Osteoblast (primary cell): ENCODE data around the gene DEAF1. TPM values are rescaled to one million over a fixed set of nuclear protein-coding genes. Genes with fewer than 3 reads are reported as not detected.

ENCODE experiments used
- DNase-seq: peaks from one replicate; pipeline ENCODE4 v3.0.0; 2011; ENCODE audit warnings: low spot score, mixed read lengths; ENCODE audit not compliant: insufficient read length; ENCODE audit errors: missing footprints
- H2AFZ ChIP-seq: 2 replicates; pipeline ENCODE4 v1.6.0; 2011; ENCODE audit warnings: mild to moderate bottlenecking, low read length
- H3K27ac ChIP-seq: 2 replicates; pipeline ENCODE4 v1.5.1; 2011; ENCODE audit warnings: mild to moderate bottlenecking, low read depth, low read length, moderate library complexity
- H3K27me3 ChIP-seq: 2 replicates; pipeline ENCODE4 v1.6.0; 2012; ENCODE audit warnings: mild to moderate bottlenecking, control low read depth, inconsistent platforms, low read length, moderate library complexity; ENCODE audit not compliant: insufficient read depth
- H3K36me3 ChIP-seq: 2 replicates; pipeline ENCODE4 v1.5.1; 2011; ENCODE audit warnings: mild to moderate bottlenecking, low read length, control low read depth, moderate library complexity; ENCODE audit not compliant: insufficient read depth
- H3K4me1 ChIP-seq: 2 replicates; pipeline ENCODE4 v1.5.1; 2011; ENCODE audit warnings: mild to moderate bottlenecking, low read length, control low read depth, moderate library complexity; ENCODE audit not compliant: insufficient read depth
- H3K4me2 ChIP-seq: 2 replicates; pipeline ENCODE4 v1.6.0; 2011; ENCODE audit warnings: mild to moderate bottlenecking, low read length; ENCODE audit not compliant: insufficient read depth
- H3K4me3 ChIP-seq: fragments of 200-600 bp; sonication (generic); 3 replicates; pipeline ENCODE4 v1.5.1; 2012; ENCODE audit warnings: mild to moderate bottlenecking, low read length, inconsistent platforms; ENCODE audit not compliant: insufficient read depth
- H3K79me2 ChIP-seq: 2 replicates; pipeline ENCODE4 v1.6.0; 2012; ENCODE audit warnings: mild to moderate bottlenecking, low read length, control low read depth, inconsistent platforms; ENCODE audit not compliant: insufficient read depth
- H3K9me3 ChIP-seq: 2 replicates; pipeline ENCODE4 v1.5.1; 2011; ENCODE audit warnings: low read depth, low read length, control low read depth
- H4K20me1 ChIP-seq: 2 replicates; pipeline ENCODE4 v1.6.0; 2012; ENCODE audit warnings: mild to moderate bottlenecking, low read length, control low read depth; ENCODE audit not compliant: insufficient read depth
- total RNA-seq: library from RNA; depleted of rRNA; stranded (reverse); fragments of >200 nt; gene quantifications from 2 replicates; pipeline ENCODE4 v1.2.3, GENCODE V29; 2012
- TF ChIP-seq, protein P1 (sequence below): IDR thresholded peaks from 2 replicates; pipeline ENCODE4 v1.5.1; 2011; ENCODE audit warnings: mild to moderate bottlenecking, low read depth, low read length, moderate library complexity; ENCODE audit errors: extremely low read depth

DEAF1 gene
- total RNA-seq, 1 donor, result 44.2 TPM

DNA sequence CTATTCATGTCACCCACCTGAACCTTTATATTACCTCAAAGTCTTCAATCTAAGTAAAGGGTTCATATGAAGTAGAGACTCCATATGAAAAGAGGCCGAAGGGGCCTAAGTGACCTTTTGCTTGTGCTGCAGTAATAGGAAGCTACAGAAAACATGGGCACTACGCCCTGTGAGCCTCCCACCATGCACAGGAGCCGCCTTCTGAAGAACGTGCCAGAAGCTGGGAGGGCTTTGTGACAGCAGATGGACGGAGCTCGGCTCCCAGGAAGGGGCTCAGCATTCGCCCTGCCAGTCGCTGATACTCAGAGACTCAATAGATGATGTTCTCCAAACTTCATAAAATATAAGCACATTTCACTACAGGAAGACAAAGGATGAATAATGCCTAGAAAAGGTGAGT is 21.2 kb downstream of the DEAF1 start:
- DNase-seq, result no peak
- H2AFZ ChIP-seq, result no peak overlapping the region
- H3K36me3 ChIP-seq, result peaks cover 39% of the 10 kb centered on the region
- H3K4me2 ChIP-seq, result no peak overlapping the region
- TF ChIP-seq, protein P1, sequence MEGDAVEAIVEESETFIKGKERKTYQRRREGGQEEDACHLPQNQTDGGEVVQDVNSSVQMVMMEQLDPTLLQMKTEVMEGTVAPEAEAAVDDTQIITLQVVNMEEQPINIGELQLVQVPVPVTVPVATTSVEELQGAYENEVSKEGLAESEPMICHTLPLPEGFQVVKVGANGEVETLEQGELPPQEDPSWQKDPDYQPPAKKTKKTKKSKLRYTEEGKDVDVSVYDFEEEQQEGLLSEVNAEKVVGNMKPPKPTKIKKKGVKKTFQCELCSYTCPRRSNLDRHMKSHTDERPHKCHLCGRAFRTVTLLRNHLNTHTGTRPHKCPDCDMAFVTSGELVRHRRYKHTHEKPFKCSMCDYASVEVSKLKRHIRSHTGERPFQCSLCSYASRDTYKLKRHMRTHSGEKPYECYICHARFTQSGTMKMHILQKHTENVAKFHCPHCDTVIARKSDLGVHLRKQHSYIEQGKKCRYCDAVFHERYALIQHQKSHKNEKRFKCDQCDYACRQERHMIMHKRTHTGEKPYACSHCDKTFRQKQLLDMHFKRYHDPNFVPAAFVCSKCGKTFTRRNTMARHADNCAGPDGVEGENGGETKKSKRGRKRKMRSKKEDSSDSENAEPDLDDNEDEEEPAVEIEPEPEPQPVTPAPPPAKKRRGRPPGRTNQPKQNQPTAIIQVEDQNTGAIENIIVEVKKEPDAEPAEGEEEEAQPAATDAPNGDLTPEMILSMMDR, result no peak
- H3K79me2 ChIP-seq, result no peaks in the 10 kb centered on the region
- no peak overlapping the region for H3K4me3 ChIP-seq
- H3K27me3 ChIP-seq, result no peaks in the 10 kb centered on the region
- H3K9me3 ChIP-seq, result no peaks in the 10 kb centered on the region
- no peaks in the 10 kb centered on the region for H3K4me1 ChIP-seq
- H4K20me1 ChIP-seq, result peaks cover 3% of the 10 kb centered on the region
- H3K27ac ChIP-seq, result no peak overlapping the region

DNA sequence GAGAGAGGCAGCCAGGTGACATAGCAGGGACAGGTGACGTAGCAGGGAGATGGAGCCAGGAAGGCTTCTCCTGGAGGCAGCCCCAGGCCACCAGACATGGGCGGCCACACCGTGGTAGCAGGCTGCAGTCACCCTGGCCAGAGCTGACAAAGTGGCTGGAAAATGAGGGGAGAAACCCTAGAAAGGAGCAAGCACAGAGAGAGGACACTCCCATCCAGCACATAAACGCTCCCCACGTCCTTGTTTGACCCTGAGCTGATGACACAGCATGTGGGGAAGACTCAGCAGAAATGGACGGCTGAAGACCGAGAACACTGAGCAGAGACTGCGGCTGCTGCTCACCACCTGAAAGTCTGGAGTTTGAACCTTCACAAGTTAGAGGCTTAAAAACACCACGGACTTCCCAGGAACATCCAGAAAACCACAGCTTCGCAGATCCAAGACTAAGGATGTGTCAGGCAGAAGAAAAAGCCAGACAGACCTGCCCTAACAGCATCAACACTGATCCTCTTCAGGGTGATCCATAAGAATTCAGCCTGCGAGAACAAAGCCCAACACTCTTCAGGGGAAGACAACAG is 29.2 kb downstream of the DEAF1 start:
- Histone ChIP-seq H3K4me2 (no peak overlapping the region), H2AFZ (no peak overlapping the region), H3K4me1 (no peaks in the 10 kb centered on the region), H3K27ac (no peak overlapping the region), H3K27me3 (no peaks in the 10 kb centered on the region), H3K36me3 (peaks cover 17% of the 10 kb centered on the region), H4K20me1 (peaks cover 8% of the 10 kb centered on the region), H3K79me2 (peaks cover 4% of the 10 kb centered on the region), H3K4me3 (no peak overlapping the region), H3K9me3 (no peaks in the 10 kb centered on the region)
- DNase-seq, result peak; percentile 86
- TF ChIP-seq, protein P1, result no peak

DNA sequence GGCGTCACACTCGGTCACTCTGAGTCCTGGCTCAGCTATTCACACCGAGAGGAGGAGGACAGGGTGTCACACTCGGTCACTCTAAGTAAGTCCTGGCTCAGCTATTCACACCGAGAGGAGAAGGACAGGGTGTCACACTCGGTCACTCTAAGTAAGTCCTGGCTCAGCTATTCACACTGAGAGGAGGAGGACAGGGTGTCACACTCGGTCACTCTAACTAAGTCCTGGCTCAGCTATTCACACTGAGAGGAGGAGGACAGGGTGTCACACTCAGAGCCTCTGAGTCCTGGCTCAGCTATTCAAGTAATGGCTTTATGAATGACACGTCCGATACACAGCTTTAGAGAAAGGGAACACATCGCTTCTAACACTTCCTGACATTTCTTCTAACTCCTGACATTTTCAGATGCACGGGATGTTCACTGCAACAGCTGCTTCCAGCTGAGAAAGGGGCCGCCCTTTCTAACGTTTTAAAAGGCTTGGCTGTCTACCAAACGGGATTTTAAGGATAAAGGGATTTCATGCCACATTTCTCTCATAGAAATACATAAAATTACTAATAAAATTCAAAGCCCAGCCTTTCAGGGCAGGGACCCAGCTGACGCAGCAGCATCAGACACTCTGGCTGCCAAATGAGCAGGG is 29.8 kb downstream of the DEAF1 start:
- Histone ChIP-seq H4K20me1 (peaks cover 8% of the 10 kb centered on the region), H3K27ac (no peak overlapping the region), H2AFZ (no peak overlapping the region), H3K27me3 (no peaks in the 10 kb centered on the region), H3K36me3 (peaks cover 17% of the 10 kb centered on the region), H3K4me1 (no peaks in the 10 kb centered on the region), H3K4me3 (no peak overlapping the region), H3K79me2 (peaks cover 4% of the 10 kb centered on the region), H3K9me3 (no peaks in the 10 kb centered on the region), H3K4me2 (no peak overlapping the region)
- no peak for DNase-seq
- TF ChIP-seq, protein P1, result no peak

DNA sequence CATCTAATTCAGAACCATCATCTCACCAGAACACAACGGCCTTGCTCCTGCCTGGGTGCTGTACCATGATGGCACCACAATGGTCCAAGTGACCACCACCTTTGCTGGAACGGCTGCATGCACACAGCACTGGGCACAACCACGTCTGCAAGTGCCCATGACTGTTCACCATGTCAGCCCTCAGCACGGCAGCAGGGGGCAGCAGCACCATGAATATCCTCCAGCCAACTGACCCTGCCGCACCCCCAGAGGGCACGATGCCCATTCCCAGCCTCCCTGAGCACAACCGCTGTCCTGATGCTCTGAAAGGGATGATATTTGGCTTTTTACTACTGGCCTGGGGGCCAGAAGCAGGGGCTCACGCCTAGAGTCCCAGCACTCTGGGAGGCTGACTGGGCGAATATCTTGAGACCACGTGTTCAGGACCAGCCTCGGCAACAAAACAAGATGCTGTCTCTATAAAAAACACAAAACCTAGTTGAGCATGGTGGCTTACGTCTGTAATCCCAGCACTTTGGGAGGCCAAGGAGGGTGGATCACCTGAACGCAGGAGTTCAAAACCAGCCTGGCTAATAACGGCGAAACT is 32.2 kb downstream of the DEAF1 start:
- H3K4me1 ChIP-seq, result no peaks in the 10 kb centered on the region
- no peaks in the 10 kb centered on the region for H3K27me3 ChIP-seq
- no peak overlapping the region for H2AFZ ChIP-seq
- TF ChIP-seq, protein P1, result peak; percentile 74
- no peak overlapping the region for H3K27ac ChIP-seq
- no peaks in the 10 kb centered on the region for H3K9me3 ChIP-seq
- no peak overlapping the region for H3K4me3 ChIP-seq
- no peak overlapping the region for H3K4me2 ChIP-seq
- peaks cover 26% of the 10 kb centered on the region for H3K36me3 ChIP-seq
- H3K79me2 ChIP-seq, result peaks cover 4% of the 10 kb centered on the region
- peak; percentile 99 for DNase-seq
- peaks cover 14% of the 10 kb centered on the region for H4K20me1 ChIP-seq
